Mononuclear cell (primary cell): ENCODE data around the gene FADS2. TPM values are rescaled to one million over a fixed set of nuclear protein-coding genes. Genes with fewer than 3 reads are reported as not detected.

ENCODE experiments used
- H3K27me3 ChIP-seq: 2 replicates; pipeline ENCODE4 v1.6.0; 2011; ENCODE audit warnings: low read length, control low read depth; ENCODE audit not compliant: insufficient read depth
- H3K4me1 ChIP-seq: 2 replicates; pipeline ENCODE4 v1.5.1; 2011; ENCODE audit warnings: mild to moderate bottlenecking, low read length, control low read depth; ENCODE audit not compliant: insufficient read depth
- H3K4me3 ChIP-seq: 2 replicates; pipeline ENCODE4 v1.5.1; 2011; ENCODE audit warnings: mild to moderate bottlenecking, low read length, moderate library complexity
- H3K9me3 ChIP-seq: 2 replicates; pipeline ENCODE4 v1.5.1; 2011; ENCODE audit warnings: low read depth, mild to moderate bottlenecking, control low read depth, low read length
- total RNA-seq: library from RNA; depleted of rRNA; stranded (reverse); fragments of >200 nt; gene quantifications from one replicate; pipeline ENCODE4 v1.2.3, GENCODE V29; 2012

Gene FADS2
- total RNA-seq, 1 donor: 12.8 TPM

DNA sequence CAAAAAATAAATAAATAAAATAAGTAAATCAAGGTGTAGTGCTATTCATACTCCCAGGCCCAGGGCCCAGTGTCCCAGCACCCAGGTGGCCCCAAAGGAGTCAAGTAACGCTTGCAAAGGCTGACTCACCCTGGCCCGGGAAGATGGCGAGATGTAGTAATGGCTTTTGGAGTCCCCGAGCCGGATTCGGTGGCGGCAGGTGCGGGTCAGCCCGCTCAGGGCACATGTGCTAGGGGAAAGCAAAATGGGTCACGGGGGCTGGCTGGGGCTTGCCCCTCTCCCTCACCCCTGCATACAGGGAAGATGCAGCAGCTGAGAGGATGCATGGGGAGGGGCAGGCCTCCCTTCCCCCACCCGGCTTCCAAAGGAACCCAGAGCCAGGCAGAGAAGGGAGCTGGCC, 74.2 kb downstream of the FADS2 start:
- Histone ChIP-seq H3K27me3 (no peaks in the 10 kb centered on the region), H3K9me3 (no peaks in the 10 kb centered on the region), H3K4me1 (peaks cover 7% of the 10 kb centered on the region), H3K4me3 (no peak overlapping the region)

GRCh38 chr11:61903845-61904244, 75.7 kb downstream of the FADS2 start:
- no peaks in the 10 kb centered on the region for H3K27me3 ChIP-seq
- peaks cover 7% of the 10 kb centered on the region for H3K4me1 ChIP-seq
- no peak overlapping the region for H3K4me3 ChIP-seq
- H3K9me3 ChIP-seq: no peaks in the 10 kb centered on the region

DNA sequence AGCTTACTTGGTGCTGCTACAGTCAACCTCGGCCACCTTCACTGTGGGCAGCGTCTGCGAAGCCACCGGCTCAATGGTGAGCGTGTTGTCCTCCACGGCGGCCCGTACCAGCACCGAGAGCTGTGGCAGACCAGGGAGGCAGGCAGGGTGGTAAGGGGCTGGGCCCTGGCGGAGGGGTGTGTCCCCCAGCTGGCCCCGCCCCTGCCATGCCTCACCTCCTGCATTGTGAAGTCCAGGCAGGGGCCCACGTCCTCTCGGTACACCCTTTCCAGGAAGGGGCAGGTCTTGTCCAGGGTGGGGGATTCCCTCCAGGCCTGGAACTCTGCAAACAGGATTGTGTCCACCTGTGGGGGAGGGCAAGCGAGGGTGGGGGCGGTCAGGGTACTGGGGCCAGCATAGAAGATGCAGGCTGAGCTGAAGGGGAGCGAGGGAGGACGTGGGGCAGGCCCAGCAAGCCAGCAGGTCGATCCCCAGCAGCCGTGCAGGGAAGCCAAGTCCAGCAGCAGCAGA, 76.5 kb downstream of the FADS2 start:
- H3K9me3 ChIP-seq: no peaks in the 10 kb centered on the region

DNA sequence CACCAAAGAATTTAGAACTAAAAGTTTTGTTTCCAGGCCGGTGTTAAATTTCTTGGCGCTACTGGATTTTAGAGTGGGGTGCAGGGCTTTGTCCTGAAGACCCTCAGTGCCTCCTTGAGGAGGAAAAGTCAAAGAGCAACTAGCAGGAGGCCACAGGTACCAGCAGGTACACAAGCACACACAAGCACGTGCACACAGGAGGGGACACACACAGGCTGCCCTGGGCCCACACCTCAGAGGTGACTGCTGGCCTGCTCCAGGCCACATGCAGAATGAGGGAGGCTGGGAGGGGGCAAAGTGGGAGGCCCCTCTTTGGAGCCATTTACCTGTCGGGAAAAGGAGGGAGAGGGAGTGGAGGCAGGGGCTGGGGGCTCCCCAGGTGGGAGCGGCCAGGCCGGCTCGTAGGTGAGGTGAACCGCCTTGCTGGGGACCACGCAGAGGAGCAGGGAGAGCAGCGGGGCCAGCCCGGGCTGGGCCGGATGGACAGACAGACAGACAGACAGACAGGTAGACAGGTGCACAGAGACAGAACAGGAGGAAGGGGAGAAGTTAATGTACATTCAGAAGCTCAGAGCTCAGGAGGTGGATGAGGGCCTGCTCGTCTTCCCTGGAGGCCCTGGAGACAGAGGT, 77.1 kb downstream of the FADS2 start:
- Histone ChIP-seq H3K4me1 (no peaks in the 10 kb centered on the region), H3K27me3 (no peaks in the 10 kb centered on the region), H3K9me3 (no peaks in the 10 kb centered on the region), H3K4me3 (no peak overlapping the region)

More for the DNA sequence above, 76.5 kb downstream of the FADS2 start:
- Histone ChIP-seq H3K27me3 (no peaks in the 10 kb centered on the region), H3K4me3 (no peak overlapping the region), H3K4me1 (no peaks in the 10 kb centered on the region)

DNA sequence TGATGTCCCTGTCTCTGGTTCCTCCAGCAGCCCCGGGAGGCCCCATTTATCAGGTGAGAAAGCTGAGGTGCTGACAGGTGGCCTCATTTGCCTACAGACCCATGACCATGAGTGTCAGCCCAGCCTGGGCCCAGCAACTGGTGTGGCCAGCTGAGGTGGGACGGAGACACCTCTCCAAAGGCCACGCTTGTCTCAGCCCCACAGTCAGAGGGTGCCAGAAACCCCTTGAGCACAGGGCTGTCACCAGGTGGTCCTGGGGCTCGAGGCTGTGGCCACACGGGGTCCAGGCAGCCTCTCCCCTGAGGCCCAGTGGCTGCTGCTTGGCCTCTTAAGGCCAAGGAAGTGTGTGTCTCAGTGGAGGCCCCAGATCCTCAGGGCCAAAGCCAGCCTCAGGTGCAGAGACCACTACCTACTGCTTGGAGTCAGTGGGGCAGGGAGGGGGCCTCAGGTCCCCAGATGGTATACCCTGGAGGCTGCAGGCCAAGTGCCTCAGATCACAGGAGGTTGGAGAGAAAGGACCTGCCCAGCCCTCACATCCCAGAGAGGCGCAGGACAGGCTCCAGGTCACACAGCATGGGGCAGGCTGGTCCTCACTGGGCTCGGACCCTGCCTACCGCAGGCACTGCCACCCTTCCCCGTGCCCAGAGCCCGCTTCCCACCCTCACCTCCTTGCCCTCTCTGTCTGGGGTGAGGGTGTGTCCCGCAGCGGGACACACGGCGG, 77.9 kb downstream of the FADS2 start:
- H3K9me3 ChIP-seq: no peaks in the 10 kb centered on the region
- no peaks in the 10 kb centered on the region for H3K4me1 ChIP-seq
- no peaks in the 10 kb centered on the region for H3K27me3 ChIP-seq
- no peak overlapping the region for H3K4me3 ChIP-seq

DNA sequence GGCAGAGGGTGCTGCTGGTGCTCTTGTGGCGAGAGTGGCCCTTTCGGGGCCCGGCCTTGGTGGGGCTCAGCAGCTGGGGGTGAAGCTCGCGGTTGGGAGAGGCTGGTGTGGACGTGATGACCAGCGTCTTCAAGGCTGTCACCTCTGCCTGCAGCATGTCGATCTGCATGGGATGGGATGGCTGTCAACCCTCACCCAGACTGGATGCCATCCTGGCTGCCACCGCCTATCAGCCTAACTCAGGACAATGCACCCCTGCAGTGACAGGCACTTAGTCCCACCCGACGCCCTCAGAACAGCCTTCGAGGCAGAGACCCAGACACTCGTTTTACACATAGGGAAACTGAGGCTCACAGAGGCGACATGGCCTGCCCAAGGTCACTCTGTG, 78.4 kb downstream of the FADS2 start:
- H3K4me1 ChIP-seq: peaks cover 5% of the 10 kb centered on the region
- no peaks in the 10 kb centered on the region for H3K27me3 ChIP-seq
- no peak overlapping the region for H3K4me3 ChIP-seq
- H3K9me3 ChIP-seq: no peaks in the 10 kb centered on the region

DNA sequence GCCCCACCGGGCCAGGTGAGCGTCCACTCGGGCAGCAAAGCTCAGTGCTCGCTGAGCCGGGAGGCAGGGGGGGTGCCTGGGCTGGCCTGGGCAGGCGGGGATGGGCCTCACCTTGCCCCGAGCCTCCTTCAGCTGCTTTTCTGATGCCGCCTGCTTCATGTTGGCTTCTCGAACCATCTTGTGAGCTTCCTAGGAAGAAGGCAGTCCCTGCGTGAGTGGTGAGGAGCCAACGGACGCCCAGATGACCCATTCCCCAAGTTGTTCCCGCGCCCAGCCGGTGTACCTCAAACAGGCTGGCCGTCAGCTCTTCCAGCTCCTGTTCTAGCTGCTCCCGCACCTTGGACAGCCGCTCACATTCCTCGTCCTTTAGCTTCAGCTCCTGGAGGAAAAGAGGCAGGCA, 79.2 kb downstream of the FADS2 start:
- Histone ChIP-seq H3K27me3 (no peaks in the 10 kb centered on the region), H3K9me3 (no peaks in the 10 kb centered on the region), H3K4me1 (peaks cover 13% of the 10 kb centered on the region), H3K4me3 (no peak overlapping the region)

DNA sequence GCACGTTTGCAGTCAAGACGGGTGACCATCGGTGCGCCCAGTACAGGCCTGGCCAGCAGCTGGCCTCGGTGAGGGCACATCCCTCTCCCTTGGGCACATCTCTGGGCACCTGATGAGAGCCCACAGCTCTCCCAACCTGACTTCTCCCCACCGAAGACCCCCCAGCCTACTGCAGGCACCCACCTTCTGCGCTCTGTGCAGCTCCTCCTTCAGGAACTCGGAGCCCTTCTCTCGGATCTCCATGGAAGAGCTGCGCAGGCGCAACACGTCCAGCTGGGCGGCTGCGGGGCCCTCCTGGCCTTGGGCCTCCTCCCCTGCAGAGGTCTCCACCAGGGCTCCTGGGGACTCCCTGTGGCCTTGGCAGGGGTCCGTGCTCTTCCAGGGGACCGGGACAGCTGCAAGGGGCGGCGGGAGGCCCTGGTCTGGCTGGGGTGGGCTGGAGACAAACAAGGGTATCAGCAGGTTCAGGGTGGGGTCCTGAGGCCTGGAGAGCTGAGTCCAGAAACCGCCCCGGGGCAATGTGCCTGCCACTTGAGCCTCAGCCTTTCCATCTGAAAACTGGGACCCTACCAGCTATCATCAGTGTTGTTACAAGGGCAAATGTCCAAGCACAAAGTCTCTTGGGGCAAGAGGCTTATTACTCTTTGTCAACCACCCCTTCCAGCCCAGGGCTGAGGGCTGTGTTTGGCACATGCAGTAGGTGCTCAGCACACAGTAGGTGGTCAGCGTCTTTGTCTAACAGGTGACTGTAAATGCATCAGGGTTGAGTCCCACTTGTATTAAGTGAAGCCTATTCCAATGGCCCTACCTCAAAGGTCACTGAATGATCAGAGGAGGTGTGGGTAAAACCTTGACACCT, 80.0 kb downstream of the FADS2 start:
- Histone ChIP-seq H3K4me3 (no peak overlapping the region), H3K27me3 (no peaks in the 10 kb centered on the region), H3K4me1 (peaks cover 21% of the 10 kb centered on the region), H3K9me3 (no peaks in the 10 kb centered on the region)

GRCh38 chr11:61908730-61909316, 80.7 kb downstream of the FADS2 start:
- Histone ChIP-seq H3K4me3 (no peak overlapping the region), H3K27me3 (peaks cover 1% of the 10 kb centered on the region), H3K9me3 (no peaks in the 10 kb centered on the region), H3K4me1 (peaks cover 23% of the 10 kb centered on the region)

DNA sequence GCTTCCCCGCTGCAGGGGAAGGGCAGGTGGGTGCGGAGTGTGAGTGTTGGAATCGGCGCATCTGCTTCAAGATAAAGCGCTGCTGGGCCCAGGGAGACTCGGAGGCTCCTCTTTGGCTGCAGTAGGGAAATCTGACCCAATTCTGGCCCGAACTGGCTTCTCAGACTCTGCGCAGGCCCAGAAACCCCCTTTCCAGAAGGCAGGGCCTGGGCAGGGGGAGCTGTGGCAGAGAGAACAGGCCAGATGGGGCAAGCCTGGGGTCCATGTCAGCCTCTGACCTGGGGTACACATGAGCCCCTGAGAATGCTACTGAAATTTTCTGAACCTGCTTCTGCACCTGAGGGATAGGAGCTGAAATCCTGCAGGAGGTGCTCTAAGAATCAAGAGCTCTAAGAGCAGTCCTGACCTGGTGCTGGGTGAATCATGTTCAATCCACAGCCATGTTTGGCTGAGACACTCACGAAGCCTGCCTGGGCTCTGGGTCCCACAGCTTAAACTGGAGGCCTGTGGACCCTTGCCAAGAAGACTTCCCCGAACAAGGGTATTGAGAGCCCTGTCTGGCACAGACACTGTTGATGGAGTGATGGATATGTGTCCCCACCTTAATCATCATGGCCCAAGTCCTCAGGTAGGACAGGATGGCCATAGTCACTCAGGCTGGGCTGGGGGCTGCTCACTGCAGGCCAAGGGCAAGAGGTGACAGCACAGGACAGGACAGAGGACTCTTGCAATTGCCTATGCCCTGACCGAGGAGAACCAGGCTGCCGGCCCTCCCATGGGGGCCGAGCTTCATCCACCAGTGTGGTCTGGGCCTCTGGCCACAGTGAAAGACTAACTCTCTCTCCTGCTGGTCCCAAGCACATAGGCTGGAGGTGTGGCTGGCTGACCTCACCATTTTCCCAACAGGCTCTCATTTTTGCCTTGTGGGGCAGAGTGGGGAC, 82.4 kb downstream of the FADS2 start:
- Histone ChIP-seq H3K4me1 (peaks cover 23% of the 10 kb centered on the region), H3K4me3 (no peak overlapping the region), H3K9me3 (no peaks in the 10 kb centered on the region), H3K27me3 (peaks cover 3% of the 10 kb centered on the region)

DNA sequence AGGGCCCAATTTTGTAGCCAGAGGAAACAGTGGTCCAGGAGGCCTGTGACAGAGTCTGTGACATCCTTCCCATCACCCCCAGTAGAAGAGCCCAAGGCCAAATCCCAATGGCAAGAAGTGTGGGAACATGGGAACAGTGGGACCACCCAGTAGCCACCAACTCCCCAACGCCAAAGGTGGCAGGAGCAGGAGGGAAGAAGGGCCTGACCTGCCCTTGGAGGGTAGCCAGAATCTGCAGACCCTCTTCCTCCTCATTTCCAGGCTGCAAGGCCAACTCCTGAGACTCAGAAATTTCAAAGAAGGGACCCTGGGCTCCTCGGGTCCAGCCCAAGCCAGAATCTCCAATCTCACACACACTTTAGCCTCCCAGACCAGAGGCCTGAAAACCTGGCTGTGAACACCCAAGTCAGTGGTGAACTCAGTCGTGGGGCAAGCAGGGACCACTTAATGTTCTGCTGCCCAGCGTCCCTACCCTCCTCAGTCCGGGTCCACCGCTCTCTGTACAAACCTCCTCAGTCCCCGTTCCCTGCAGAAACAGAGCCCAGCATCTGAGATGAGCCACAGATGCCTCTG, 83.1 kb downstream of the FADS2 start:
- Histone ChIP-seq H3K9me3 (no peaks in the 10 kb centered on the region), H3K27me3 (peaks cover 5% of the 10 kb centered on the region), H3K4me1 (peaks cover 23% of the 10 kb centered on the region), H3K4me3 (no peak overlapping the region)

- H3K9me3 ChIP-seq: no peaks in the 10 kb centered on the region
- peaks cover 10% of the 10 kb centered on the region for H3K27me3 ChIP-seq
- H3K4me1 ChIP-seq: peaks cover 30% of the 10 kb centered on the region
- no peak overlapping the region for H3K4me3 ChIP-seq
These were observed 83.8 kb downstream of the FADS2 start for GRCh38 chr11:61911701-61912529.

GRCh38 chr11:61912530-61912898, 84.4 kb downstream of the FADS2 start:
- Histone ChIP-seq H3K4me3 (no peak overlapping the region), H3K9me3 (no peaks in the 10 kb centered on the region), H3K27me3 (peaks cover 10% of the 10 kb centered on the region), H3K4me1 (peaks cover 32% of the 10 kb centered on the region)
